ENCODE results near the gene DCPS. TPM values are rescaled to one million over a fixed set of nuclear protein-coding genes. Genes with fewer than 3 reads are reported as not detected.

DCPS gene
- total and polyA plus RNA-seq, 2 of the 4 experiments (the other 2 are of a cell fraction): 19.7 to 34.8 TPM

- POLR2A ChIA-PET (ENCODE audit: unreplicated experiment): no interaction called here
- peaks cover 0 to 8% of the 10 kb centered on the region in 2 experiments; a peak in 1 of 4 replicates for H3K79me1 ChIP-seq (ENCODE audit: low read depth in 1 of 2, low read length in 2 of 2)
- CTCF ChIA-PET: no interaction called here
- H3K14ac ChIP-seq (replicated peaks; ENCODE audit: low read depth, low read length): no peak overlapping the region
- H4K8ac ChIP-seq (ENCODE audit: low read depth in 2 of 2, low read length in 2 of 2): no peak overlapping the region
- no peaks in the 10 kb centered on the region for H3K9me3 ChIP-seq (ENCODE audit: control insufficient read depth, insufficient read depth, low read length)
- H3K4ac ChIP-seq (ENCODE audit: low read depth, low read length): no peak overlapping the region
- H3K56ac ChIP-seq (ENCODE audit: extremely low read depth, insufficient read depth, low read length): no peak overlapping the region
- 100% methylated on average over 1 of the region's 5 CpGs; no CpG with 5 or more reads in 1 of the 2 experiments for WGBS, 2 experiments (ENCODE audit: extremely low coverage in 2 of 2, insufficient read length in 1 of 2)
- H4K5ac ChIP-seq (ENCODE audit: low read depth, low read length): no peak overlapping the region
- H4K20me1 ChIP-seq (ENCODE audit: insufficient read depth, low read length): peaks cover 4% of the 10 kb centered on the region; the same call in 1 of the 2 replicates
- H3K9ac ChIP-seq (ENCODE audit: low read depth, low read length): no peak overlapping the region
- H3K27me3 ChIP-seq (ENCODE audit: control insufficient read depth, insufficient read depth, low read length): no peaks in the 10 kb centered on the region
- H3K27ac ChIP-seq (ENCODE audit: insufficient read depth, low read length): no peak overlapping the region
- H3K36me3 ChIP-seq (ENCODE audit: control insufficient read depth, insufficient read depth, low read length): peaks cover 7% of the 10 kb centered on the region; the same call in 1 of the 2 replicates
- TF ChIP-seq NFE2L2 (IDR thresholded peaks at IDR 0.05; ENCODE audit: low read depth, low read length): no peak
- no peak for TF ChIP-seq CEBPB (IDR thresholded peaks at IDR 0.05; ENCODE audit: low read depth, low read length)
- TF ChIP-seq RCOR1 (IDR thresholded peaks at IDR 0.05; ENCODE audit: insufficient replicate concordance, low read length): no peak
- peaks cover 21% of the 10 kb centered on the region for H3K9me1 ChIP-seq (ENCODE audit: insufficient read depth, low read length)
- no peak overlapping the region for H2BK20ac ChIP-seq (ENCODE audit: low read depth, low read length)
- dilution Hi-C loops (cut with HindIII; ENCODE audit: low sequenced_read_pairs, unreplicated experiment) (no loop called here), intact Hi-C loops (cut with micrococcal nuclease) (no loop called here), in situ Hi-C loops (cut with MboI; ENCODE audit: low sequenced_read_pairs) (no loop called here)
- H2BK120ac ChIP-seq (ENCODE audit: low read depth, low read length): no peak overlapping the region
- H4K91ac ChIP-seq (ENCODE audit: insufficient read depth, low read depth, low read length): no peak overlapping the region
- no peak overlapping the region for H3K23ac ChIP-seq (ENCODE audit: low read depth, low read length)
- H3K4me3 ChIP-seq (ENCODE audit: insufficient read depth, low read depth, low read length): no peak overlapping the region
- no peak overlapping the region for H2AFZ ChIP-seq (replicated peaks; ENCODE audit: low read length, poor library complexity)
- H2BK15ac ChIP-seq (ENCODE audit: low read depth, low read length): no peak overlapping the region
- ATAC-seq (ENCODE audit: low read depth) (no peak), DNase-seq (no peak)
- H2BK5ac ChIP-seq (ENCODE audit: low read depth, low read length, poor library complexity, severe bottlenecking): no peak overlapping the region
- peaks cover 11% of the 10 kb centered on the region for H3K4me1 ChIP-seq (ENCODE audit: control insufficient read depth, insufficient read depth, low read length)
- no TSS peak for BruUV-seq (replicated peaks)
- H3K18ac ChIP-seq (ENCODE audit: low read depth, low read length): no peak overlapping the region
- H2AK5ac ChIP-seq (ENCODE audit: low read depth, low read length): no peak overlapping the region
- H3K4me2 ChIP-seq (ENCODE audit: low read depth, low read length): no peak overlapping the region
- no peak overlapping the region for H2AK9ac ChIP-seq (replicated peaks; ENCODE audit: low read depth, low read length, poor library complexity)
These were observed 31.6 kb downstream of the DCPS start for GRCh38 chr11:126335463-126335760.

All from IMR-90 (cell line).